Left colon (tissue), 2 donors: Measurements from ENCODE around the gene EPS8L2. TPM values are rescaled to one million over a fixed set of nuclear protein-coding genes. Genes with fewer than 3 reads are reported as not detected.

ENCODE experiments used
- ATAC-seq: fragments of 200-7000 bp; cut with Tn5 transposase; one replicate; pipeline ENCODE4 v1.9.1; 2020; ENCODE audit warnings: mild to moderate bottlenecking, moderate library complexity
- DNase-seq, 2 donors: peaks; one replicate each; pipeline ENCODE4 v3.0.0-alpha.2; 2020
- intact Hi-C, 2 donors: fragments of 100-400 bp; cut with DNase I in 1 of 2; cut with micrococcal nuclease in 1 of 2; formaldehyde crosslinking; loops; one replicate each; pipeline versions ENCODE4 v1.11.2 to v1.14.0; 2022; cut with DNase I, micrococcal nuclease
- total RNA-seq, 2 donors: library from RNA; stranded (reverse); fragmentation: NEBNext Ultra II Directional; extraction: Animal tissue kit (Norgen Biotek cat#: 25700); gene quantifications; one replicate each; pipeline ENCODE4 v1.2.1, GENCODE V29; 2021
- donor health status: DM: no; HTN: no; CAD: no.
- donor health status: DM: yes; HTN: yes; CAD: no.

EPS8L2 gene
- total RNA-seq, 2 donors from 2014 or later: 248 to 294 TPM

- DNase-seq (no peak), ATAC-seq (no peak)
- intact Hi-C loops: no loop called here
These were observed 59.7 kb downstream of the EPS8L2 start for GRCh38 chr11:765802-766091.

DNA sequence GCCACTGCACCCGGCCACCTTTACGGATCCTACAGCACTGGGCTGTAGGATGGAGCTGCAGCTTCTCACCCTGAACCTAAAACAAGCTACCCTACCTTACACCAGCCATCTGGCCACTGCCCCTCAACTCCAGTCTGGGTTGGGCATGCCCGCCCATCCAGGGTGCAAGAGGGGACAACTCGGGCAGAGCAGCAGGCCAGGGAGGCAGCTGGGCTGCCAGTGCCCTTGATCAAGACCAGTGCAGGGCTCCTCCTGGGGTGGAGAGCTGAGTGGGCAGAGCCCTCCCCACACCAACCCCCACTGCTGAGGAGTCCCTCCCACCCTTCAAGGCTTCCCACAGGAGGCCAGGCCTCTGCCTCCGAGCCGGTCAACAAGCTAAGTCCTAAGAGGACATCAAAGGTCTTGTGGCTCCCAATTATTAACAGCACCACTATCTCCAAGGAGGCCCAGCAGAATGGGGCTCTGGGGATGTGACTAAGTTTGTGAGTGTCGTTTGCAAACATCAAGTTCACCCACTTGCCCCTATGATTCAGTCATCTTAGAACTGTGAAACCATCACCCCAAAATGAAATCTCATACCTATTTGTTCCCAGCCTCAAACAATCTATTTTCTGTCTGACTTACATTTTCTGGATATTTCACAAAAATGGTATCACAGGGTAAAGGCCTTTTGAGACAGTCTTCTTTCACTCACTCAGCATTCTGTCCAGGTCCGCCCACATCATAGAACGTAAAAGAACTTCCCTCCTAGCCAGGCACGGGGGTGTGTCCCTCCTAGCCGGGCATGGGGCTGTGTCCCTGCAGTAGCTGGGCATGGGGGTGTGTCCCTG lies 60.3 kb downstream of the EPS8L2 start:
- intact Hi-C loops: no loop called here
- ATAC-seq: peak; percentile 14
- no peak for DNase-seq

- DNase-seq (no peak), ATAC-seq (no peak)
- intact Hi-C loops: no loop called here
These were observed 60.8 kb downstream of the EPS8L2 start for GRCh38 chr11:766936-767210.

- no peak for ATAC-seq
These were observed 61.2 kb downstream of the EPS8L2 start for GRCh38 chr11:767238-767637.

GRCh38 chr11:769887-770641 lies 64.0 kb downstream of the EPS8L2 start:
- no peak for ATAC-seq
- DNase-seq: no peak
- intact Hi-C loops: no loop called here

More at GRCh38 chr11:767238-767637, 61.2 kb downstream of the EPS8L2 start:
- intact Hi-C loops: no loop called here
- no peak for DNase-seq

GRCh38 chr11:770642-771616 lies 64.9 kb downstream of the EPS8L2 start:
- intact Hi-C loops: no loop called here
- no peak for ATAC-seq
- DNase-seq: no peak

- ATAC-seq (no peak), DNase-seq (no peak)
- intact Hi-C loops: no loop called here
These were observed 65.7 kb downstream of the EPS8L2 start for GRCh38 chr11:771617-772204.

DNA sequence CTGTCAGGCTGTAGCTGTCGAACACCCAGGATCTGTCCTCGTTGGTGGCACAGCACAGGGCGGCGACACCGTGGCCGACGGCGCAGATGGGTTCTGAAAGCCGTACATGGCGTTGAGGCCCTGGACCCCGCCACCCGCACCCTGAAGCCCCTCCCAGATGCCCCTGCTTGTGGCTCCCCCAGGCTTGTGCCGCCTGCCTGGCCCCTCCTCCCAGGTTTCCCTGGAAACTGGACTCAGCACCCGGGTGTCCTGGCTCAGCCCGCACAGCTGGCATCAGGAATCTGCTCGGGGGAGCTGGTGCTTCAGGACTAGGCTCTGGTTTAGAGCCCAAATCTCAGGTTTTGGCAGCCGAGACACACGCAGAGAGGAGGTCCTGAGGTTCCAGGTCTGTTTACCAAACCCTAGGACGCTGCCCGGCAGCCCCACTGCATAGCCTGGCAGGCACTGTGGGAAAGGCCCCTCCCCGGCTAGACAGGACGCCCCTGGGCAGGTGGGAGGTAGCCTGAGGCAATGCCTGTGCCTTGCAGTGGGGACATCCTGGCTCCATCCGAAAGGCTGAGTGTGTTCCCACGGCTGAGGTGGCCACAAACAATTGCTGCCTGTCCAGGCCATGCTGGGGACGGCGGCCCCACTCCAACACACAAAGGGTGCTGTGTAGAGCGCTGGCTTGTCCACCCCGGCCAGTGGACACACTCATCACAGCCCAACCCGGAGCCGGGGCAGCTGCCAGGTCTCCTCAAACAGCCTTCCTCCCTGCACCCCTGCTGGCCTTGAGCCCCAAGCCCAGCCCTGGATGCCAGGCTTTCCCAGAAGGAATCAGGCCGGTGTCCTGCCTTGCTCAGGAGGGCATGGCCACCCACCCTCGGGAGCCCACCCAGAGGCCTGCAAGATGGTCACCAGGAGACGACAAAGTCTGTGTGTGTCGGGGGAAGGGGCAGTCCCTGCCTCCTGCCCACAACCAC lies 66.7 kb downstream of the EPS8L2 start:
- intact Hi-C loops: no loop called here
- DNase-seq: no peak

GRCh38 chr11:773425-773824 lies 67.4 kb downstream of the EPS8L2 start:
- intact Hi-C loops: no loop called here
- ATAC-seq (no peak), DNase-seq (no peak)

More for the DNA sequence above, 66.7 kb downstream of the EPS8L2 start:
- no peak for ATAC-seq

- ATAC-seq: no peak
- DNase-seq: no peak
- intact Hi-C loops: no loop called here
These were observed 67.8 kb downstream of the EPS8L2 start for GRCh38 chr11:773830-774229.

- DNase-seq: no peak
- no peak for ATAC-seq
- intact Hi-C loops: no loop called here
These were observed 69.0 kb downstream of the EPS8L2 start for GRCh38 chr11:774873-775592.

- ATAC-seq (no peak), DNase-seq (no peak)
- intact Hi-C loops: no loop called here
These were observed 70.2 kb downstream of the EPS8L2 start for GRCh38 chr11:776263-776560.

DNA sequence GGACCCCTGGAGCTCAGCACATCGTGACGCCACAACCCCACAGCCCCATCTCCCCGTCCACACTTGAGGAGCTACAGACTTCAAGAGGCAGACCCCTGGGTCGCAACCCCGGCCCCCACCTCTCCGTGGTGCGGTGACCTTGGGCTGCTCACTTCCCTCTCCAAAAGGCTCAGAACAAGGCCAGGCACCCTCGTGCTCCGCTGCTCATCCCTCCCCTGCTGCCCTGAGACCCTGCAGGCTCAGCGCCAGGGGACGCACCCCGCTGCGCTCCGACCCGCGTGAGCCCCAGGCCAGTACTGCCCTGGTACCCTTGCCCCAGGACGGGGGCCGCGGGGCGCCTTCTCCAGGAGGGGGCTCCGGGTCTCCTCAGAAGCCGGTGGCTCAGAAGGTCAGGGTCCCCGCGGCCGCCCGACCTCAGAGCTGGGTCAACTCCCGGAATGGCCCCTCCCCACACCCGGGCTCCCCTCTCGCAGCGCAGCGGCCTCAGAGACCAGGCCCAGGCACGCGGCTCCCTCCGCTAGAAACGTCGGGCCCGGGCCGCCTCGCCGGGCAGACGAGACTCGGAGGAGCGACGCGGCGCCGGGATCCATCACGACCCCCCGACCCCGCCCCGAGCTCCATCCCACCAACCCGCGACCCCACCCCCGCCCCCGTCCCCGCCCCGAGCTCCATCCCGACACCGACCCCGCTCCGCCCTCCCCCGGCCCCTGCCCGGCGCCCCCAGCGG lies 70.7 kb downstream of the EPS8L2 start:
- intact Hi-C loops: no loop called here
- ATAC-seq (peak; percentile 45), DNase-seq (peak in 1 of 2 donors; percentile 57)
